DND-41 (cell line): ENCODE data around the gene CCBE1.

Source experiments
- ATAC-seq: fragments of 200-7000 bp; cut with Tn5 transposase; 3 replicates; pipeline ENCODE4 v1.9.1; 2021; ENCODE audit warnings: low read depth; ENCODE audit not compliant: insufficient read depth
- DNase-seq: peaks from one replicate; pipeline ENCODE4 v3.0.0-alpha.2; 2020
- H2AFZ ChIP-seq: 2 replicates; pipeline ENCODE4 v1.6.0; 2012; ENCODE audit warnings: low read depth, low read length
- H3K27ac ChIP-seq: 2 replicates; pipeline ENCODE4 v1.5.1; 2012; ENCODE audit warnings: low read length, inconsistent platforms
- H3K27me3 ChIP-seq: fragments of 200-600 bp; sonication (generic); 2 replicates; pipeline ENCODE4 v1.6.0; 2012; ENCODE audit warnings: low read length, mild to moderate bottlenecking, inconsistent platforms; ENCODE audit not compliant: insufficient read depth, poor library complexity
- H3K36me3 ChIP-seq: 2 replicates; pipeline ENCODE4 v1.5.1; 2012; ENCODE audit warnings: low read length, inconsistent platforms; ENCODE audit not compliant: insufficient read depth
- H3K4me1 ChIP-seq: 2 replicates; pipeline ENCODE4 v1.5.1; 2012; ENCODE audit warnings: mild to moderate bottlenecking, low read length; ENCODE audit not compliant: insufficient read depth
- H3K4me2 ChIP-seq: 2 replicates; pipeline ENCODE4 v1.6.0; 2012; ENCODE audit warnings: mild to moderate bottlenecking, moderate library complexity, low read length, inconsistent platforms; ENCODE audit not compliant: insufficient read depth
- H3K4me3 ChIP-seq, 2 experiments: fragments of 200-600 bp in 1 of 2; shearing (Covaris generic) in 1 of 2; 2 replicates each; pipeline ENCODE4 v1.5.1; 2012 to 2016; ENCODE audit warnings: inconsistent platforms in 2 of 2, low read length in 2 of 2, mild to moderate bottlenecking in 2 of 2, low read depth in 1 of 2, moderate library complexity in 1 of 2
- H3K79me2 ChIP-seq: 2 replicates; pipeline ENCODE4 v1.6.0; 2012; ENCODE audit warnings: low read length, inconsistent platforms; ENCODE audit not compliant: insufficient read depth
- H3K9ac ChIP-seq: 2 replicates; pipeline ENCODE4 v1.6.0; 2012; ENCODE audit warnings: low read depth, mild to moderate bottlenecking, inconsistent platforms, low read length, moderate library complexity
- H3K9me3 ChIP-seq: 2 replicates; pipeline ENCODE4 v1.5.1; 2012; ENCODE audit warnings: low read length, moderate library complexity, mild to moderate bottlenecking, inconsistent platforms; ENCODE audit not compliant: insufficient read depth, severe bottlenecking
- H4K20me1 ChIP-seq: 2 replicates; pipeline ENCODE4 v1.6.0; 2012; ENCODE audit warnings: low read length; ENCODE audit not compliant: insufficient read depth
- EZH2 ChIP-seq: IDR thresholded peaks from 3 replicates; pipeline ENCODE4 v1.6.1; 2012; ENCODE audit warnings: borderline replicate concordance, low read depth, mild to moderate bottlenecking, moderate library complexity, low read length, inconsistent platforms; ENCODE audit not compliant: severe bottlenecking
- TF ChIP-seq, protein P1 (sequence below): IDR thresholded peaks from 2 replicates; pipeline ENCODE4 v1.5.1; 2012; ENCODE audit warnings: borderline replicate concordance, low read length, moderate library complexity, mild to moderate bottlenecking; ENCODE audit not compliant: poor library complexity, severe bottlenecking; ENCODE audit errors: extremely low read depth

The CCBE1 gene

DNA sequence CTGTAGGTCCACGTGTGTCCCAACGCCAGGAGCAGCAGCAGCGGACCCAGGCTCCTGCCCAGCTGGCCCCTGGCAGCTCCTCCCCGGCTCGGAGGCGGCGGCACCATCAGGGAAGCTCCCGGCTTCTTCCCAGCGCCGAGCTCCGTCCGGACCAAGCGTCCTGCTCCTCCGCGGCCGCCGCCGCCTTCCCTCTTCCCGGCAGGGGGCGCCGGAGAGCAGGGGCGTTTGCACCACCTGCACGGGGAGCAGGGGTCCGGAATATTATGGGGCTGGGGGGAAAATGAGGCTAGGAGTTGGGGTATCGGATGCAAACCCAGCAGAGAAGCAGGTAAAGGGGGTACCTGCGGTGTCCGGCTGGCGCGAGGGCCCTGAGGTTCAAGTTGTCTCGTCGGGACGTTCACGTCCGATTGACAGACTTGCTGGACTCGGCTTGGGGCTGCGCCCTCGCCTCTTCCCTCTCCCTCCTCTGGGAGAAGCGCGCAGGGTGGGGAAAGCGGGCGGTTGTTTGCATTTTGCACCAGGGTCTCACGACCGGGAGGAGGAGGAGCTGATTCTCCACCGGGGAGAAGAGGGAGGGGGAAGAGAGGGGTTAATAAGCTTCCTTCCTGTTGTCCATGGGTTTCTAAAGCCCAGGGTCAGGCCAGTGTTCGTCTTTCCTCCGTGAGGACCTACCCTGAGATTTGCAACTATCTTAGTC, at the start of gene CCBE1:
CCBE1 (minus strand) TSS at position 188 of the 697 bp plus-strand sequence.
- Histone ChIP-seq H3K9ac (no peak within 1 kb of the TSS), H3K27ac (no peak within 1 kb of the TSS), H3K79me2 (no peaks in the 10 kb centered on the region), H3K4me1 (peaks cover 19% of the 10 kb centered on the region), H3K9me3 (no peaks in the 10 kb centered on the region), H3K4me2 (no peak within 1 kb of the TSS), H3K36me3 (no peaks in the 10 kb centered on the region), H3K27me3 (no peaks in the 10 kb centered on the region), H2AFZ (no peak within 1 kb of the TSS), H3K4me3 (no peak within 1 kb of the TSS), H4K20me1 (no peaks in the 10 kb centered on the region)
- no peak for TF ChIP-seq EZH2
- TF ChIP-seq, protein P1, sequence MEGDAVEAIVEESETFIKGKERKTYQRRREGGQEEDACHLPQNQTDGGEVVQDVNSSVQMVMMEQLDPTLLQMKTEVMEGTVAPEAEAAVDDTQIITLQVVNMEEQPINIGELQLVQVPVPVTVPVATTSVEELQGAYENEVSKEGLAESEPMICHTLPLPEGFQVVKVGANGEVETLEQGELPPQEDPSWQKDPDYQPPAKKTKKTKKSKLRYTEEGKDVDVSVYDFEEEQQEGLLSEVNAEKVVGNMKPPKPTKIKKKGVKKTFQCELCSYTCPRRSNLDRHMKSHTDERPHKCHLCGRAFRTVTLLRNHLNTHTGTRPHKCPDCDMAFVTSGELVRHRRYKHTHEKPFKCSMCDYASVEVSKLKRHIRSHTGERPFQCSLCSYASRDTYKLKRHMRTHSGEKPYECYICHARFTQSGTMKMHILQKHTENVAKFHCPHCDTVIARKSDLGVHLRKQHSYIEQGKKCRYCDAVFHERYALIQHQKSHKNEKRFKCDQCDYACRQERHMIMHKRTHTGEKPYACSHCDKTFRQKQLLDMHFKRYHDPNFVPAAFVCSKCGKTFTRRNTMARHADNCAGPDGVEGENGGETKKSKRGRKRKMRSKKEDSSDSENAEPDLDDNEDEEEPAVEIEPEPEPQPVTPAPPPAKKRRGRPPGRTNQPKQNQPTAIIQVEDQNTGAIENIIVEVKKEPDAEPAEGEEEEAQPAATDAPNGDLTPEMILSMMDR: peak; percentile 22
- no peak for ATAC-seq
- no peak for DNase-seq

DNA sequence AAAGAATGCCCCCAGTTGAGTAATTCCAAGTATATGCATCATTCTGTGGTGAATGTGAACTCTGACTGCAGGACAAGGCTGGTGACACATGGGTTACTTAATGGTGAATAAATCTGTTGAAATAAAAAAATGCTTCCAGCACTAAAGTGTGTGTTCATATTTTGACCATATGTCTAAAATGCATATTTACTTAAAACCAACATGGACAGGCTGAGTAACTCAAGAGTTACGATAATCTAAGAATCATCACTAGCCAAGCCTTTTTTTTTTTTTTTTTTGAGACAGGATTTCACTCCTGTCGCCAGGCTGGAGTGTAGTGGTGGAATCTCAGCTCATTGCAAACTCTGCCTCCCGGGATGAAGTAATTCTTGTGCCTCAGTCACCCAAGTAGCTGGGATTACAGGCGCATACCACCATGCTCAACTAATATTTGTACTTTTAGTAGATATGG, 47.1 kb upstream of the CCBE1 start:
- H3K27me3 ChIP-seq: no peaks in the 10 kb centered on the region
- no peaks in the 10 kb centered on the region for H4K20me1 ChIP-seq
- ATAC-seq: no peak
- no peak overlapping the region for H3K4me2 ChIP-seq
- no peak overlapping the region for H3K27ac ChIP-seq
- H3K4me3 ChIP-seq: no peak overlapping the region
- no peak for DNase-seq
- no peaks in the 10 kb centered on the region for H3K9me3 ChIP-seq
- no peaks in the 10 kb centered on the region for H3K36me3 ChIP-seq
- no peak overlapping the region for H2AFZ ChIP-seq
- H3K79me2 ChIP-seq: no peaks in the 10 kb centered on the region
- no peak overlapping the region for H3K9ac ChIP-seq
- TF ChIP-seq, protein P1: no peak
- no peak for TF ChIP-seq EZH2
- no peaks in the 10 kb centered on the region for H3K4me1 ChIP-seq

DNA sequence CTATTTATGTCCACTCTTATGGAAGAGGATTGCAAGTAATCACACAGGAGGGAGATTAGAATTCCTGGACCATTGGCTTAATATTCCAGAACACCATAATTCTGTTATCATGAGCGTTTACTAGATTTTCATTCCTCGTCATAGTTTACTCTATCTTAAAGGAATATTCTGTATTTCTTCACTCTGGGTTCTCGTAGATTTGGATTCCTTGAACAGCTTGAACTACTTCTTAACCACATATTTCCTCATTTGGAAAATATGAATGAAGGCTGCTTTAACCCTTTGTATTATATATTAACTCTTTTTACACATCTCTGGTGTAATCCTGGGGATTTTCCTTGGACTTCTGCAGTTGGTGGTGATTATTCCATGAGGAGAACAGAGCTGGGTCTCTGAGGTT, 46.3 kb upstream of the CCBE1 start:
- DNase-seq (no peak), ATAC-seq (no peak)
- Histone ChIP-seq H3K4me3 (no peak overlapping the region), H4K20me1 (no peaks in the 10 kb centered on the region), H3K4me1 (no peaks in the 10 kb centered on the region), H3K4me2 (no peak overlapping the region), H3K79me2 (no peaks in the 10 kb centered on the region), H2AFZ (no peak overlapping the region), H3K27ac (no peak overlapping the region), H3K9me3 (peaks cover 4% of the 10 kb centered on the region), H3K36me3 (no peaks in the 10 kb centered on the region), H3K27me3 (no peaks in the 10 kb centered on the region), H3K9ac (no peak overlapping the region)
- TF ChIP-seq, protein P1: no peak
- TF ChIP-seq EZH2: no peak
